LNCaP clone FGC (cell line): ENCODE results near the gene GUCY1B1.

Source experiments
- DNase-seq: peaks from one replicate; pipeline ENCODE4 v3.0.0-alpha.2; 2011; ENCODE audit warnings: low read depth
- H3K4me3 ChIP-seq: 2 replicates; pipeline ENCODE4 v1.5.1; 2011; ENCODE audit warnings: mild to moderate bottlenecking, low read depth, low read length, control low read depth
- TF ChIP-seq, protein P1 (sequence below): IDR thresholded peaks from 2 replicates; pipeline ENCODE4 v1.5.1; 2012; ENCODE audit warnings: mild to moderate bottlenecking; ENCODE audit not compliant: control insufficient read depth, insufficient read depth; ENCODE audit errors: extremely low read depth

GUCY1B1 gene

DNA sequence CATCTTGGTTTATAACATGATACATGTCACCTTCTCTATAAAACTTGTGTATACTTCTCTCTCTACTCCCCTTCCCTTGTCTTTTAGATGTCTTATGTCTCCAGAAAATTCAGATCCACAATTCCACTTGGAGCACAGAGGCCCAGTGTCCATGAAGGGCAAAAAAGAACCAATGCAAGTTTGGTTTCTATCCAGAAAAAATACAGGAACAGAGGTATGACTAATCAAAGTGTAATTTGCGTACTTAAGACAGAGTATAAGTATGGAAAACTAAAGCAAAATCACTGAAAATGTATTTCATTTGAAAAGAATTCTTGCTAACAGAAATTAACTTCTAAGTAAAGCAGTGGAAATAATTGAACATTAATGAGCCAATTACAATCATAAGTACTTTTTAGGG, 46.2 kb downstream of the GUCY1B1 start:
- DNase-seq, result no peak
- H3K4me3 ChIP-seq, result no peak overlapping the region
- TF ChIP-seq, protein P1, sequence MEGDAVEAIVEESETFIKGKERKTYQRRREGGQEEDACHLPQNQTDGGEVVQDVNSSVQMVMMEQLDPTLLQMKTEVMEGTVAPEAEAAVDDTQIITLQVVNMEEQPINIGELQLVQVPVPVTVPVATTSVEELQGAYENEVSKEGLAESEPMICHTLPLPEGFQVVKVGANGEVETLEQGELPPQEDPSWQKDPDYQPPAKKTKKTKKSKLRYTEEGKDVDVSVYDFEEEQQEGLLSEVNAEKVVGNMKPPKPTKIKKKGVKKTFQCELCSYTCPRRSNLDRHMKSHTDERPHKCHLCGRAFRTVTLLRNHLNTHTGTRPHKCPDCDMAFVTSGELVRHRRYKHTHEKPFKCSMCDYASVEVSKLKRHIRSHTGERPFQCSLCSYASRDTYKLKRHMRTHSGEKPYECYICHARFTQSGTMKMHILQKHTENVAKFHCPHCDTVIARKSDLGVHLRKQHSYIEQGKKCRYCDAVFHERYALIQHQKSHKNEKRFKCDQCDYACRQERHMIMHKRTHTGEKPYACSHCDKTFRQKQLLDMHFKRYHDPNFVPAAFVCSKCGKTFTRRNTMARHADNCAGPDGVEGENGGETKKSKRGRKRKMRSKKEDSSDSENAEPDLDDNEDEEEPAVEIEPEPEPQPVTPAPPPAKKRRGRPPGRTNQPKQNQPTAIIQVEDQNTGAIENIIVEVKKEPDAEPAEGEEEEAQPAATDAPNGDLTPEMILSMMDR, result no peak

- no peak for DNase-seq
- H3K4me3 ChIP-seq, result no peak overlapping the region
- TF ChIP-seq, protein P1, result no peak
Measured at GRCh38 chr4:155807021-155807420, 48.2 kb downstream of the GUCY1B1 start.

DNA sequence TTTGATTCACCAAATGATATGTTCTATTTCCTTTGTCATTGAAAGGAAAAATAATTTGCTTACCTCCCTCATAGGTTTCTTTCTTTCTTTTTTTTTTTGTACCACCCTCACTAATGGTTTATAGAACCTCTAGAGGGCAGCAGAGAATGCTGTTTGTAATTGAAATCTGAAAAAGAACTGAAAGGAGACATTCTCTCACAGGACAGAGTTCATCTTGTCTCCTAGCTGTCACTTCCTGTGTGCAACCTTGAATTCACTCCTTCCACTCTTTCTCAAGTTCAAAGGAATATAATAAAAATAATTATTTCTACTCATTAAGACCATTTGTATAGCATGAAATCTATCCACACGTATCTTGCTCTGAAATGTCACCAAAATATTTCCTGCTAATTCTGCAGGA, 51.0 kb downstream of the GUCY1B1 start:
- TF ChIP-seq, protein P1, result peak; percentile 58
- no peak overlapping the region for H3K4me3 ChIP-seq
- DNase-seq, result peak; percentile 77

GRCh38 chr4:155811083-155811482, 52.3 kb downstream of the GUCY1B1 start:
- DNase-seq, result no peak
- H3K4me3 ChIP-seq, result no peak overlapping the region
- TF ChIP-seq, protein P1, result no peak

DNA sequence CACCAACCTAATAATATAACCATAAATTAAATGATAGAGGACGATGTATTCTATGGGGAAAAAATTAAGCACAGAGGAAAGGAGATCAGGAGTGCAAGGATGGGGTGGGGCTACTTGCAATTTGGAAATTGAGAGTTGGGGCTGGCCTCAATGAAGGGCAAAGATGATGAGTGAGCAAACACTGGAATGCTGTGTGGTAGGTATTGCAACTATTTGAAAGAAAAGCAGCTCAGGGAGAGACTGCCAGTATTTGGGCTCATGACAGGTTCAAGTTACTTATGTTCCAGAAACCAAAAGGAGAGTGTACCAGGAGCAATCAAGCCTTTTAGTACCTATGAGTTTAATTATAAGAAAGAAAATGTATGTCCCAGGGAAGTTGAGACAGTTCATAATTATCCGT, 59.8 kb downstream of the GUCY1B1 start:
- TF ChIP-seq, protein P1, result no peak
- H3K4me3 ChIP-seq, result no peak overlapping the region
- no peak for DNase-seq

DNA sequence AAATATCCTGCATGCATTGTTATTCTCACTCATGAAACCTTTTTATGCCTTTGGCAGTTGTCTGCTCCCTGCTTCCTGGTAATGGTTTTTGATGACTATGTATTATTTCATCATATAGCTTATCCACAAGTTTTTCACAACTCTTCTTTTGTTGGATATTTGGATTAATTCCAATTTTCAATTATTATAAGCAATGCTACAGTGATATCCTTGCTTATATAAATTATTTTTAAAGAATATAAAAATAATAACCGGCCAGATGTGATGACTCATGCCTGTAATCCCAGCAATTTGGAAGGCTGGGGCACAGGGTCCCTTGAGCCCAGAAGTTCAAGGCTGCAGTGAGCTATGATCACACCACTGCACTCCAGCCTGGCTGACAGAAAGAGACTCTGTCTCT, 60.2 kb downstream of the GUCY1B1 start:
- TF ChIP-seq, protein P1, result no peak
- DNase-seq, result no peak
- no peak overlapping the region for H3K4me3 ChIP-seq

DNA sequence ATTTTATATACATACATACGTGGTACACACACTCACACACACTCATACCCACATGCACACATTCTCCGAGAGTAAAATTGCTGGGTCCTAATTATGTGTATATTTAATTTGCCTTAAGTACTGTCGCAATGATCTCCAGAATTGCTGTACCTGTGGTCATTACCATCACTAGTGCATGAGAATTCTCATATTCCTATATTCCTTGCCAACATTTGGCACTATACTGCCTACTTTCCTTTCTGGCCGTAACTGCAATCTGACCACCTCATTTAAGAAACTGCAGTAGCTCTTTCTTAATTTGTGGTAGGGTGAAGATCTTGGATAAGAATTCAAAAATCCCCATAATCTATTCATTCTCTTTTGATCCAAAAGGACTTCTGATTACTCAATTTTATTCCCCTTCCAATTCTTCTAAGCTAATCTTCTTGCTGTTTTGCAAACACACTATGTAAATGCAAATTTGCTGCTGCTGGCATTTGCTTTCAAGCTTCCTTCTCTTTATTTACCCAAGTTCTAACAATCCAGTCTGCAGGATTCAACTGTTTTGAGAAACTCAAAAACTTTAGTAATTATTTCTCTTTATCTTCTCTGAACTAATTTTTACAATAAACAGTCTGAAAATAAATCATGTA, 62.2 kb downstream of the GUCY1B1 start:
- TF ChIP-seq, protein P1, result no peak
- no peak for DNase-seq
- no peak overlapping the region for H3K4me3 ChIP-seq
